Measurements from ENCODE around the gene SPEM3. TPM values are rescaled to one million over a fixed set of nuclear protein-coding genes. Genes with fewer than 3 reads are reported as not detected.

The SPEM3 gene
- polyA plus RNA-seq, 1 donor = not detected

DNA sequence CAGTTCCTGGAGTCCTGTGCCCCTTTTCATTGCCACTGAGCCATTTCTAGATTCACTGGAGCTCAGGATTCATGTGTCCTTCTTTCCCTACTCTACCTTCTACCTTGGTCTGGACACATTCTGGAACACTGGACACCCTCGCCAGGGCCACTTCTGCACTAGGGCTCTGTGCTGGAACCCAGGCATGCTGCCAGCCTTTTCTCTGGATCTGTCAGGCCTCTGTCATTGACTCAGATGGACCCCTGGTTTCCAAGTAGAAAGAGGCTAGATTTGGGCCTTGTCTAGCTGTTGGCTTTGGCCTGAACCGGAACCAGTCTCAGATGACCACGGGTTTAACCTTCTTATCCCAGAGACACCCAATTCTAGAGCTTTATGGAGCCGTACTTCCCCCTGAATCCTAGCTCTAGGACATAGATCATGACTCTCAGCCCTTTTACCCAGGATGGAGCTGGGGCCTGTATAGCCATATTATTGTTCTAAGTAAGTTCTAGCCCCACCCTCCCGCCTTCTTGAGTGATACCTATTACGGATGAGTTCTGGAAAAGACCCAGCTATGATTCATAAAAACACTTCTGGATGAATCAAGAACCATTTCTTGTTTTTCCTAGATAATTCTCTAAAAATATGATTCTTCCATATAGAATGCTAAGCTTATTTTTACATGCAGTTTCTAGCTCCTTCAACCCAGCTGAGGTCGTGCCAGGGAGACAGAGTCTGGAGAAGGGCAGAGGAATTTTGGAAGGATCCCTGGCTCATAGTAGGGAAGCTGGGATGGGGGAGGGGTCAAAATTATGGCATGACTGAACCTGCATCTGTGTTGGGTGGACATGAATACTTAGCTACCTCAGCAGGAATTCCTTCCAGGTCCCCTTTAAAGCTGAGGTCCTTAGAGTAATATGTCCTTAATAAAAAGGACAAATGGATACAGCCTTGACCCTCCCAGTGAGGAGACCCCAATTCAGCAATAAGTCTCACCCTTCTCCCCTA lies 15.1 kb downstream of the SPEM3 start:
- Histone ChIP-seq H3K27me3 (ENCODE audit: control insufficient read depth, insufficient read depth, low read length) (peaks cover 83% of the 10 kb centered on the region), H3K36me3 (ENCODE audit: control insufficient read depth, insufficient read depth, low read length) (no peaks in the 10 kb centered on the region), H3K4me1 (ENCODE audit: control insufficient read depth, insufficient read depth, low read length) (peaks cover 20% of the 10 kb centered on the region), H3K4me3 (ENCODE audit: low read length) (no peak overlapping the region), H3K27ac (ENCODE audit: low read length) (no peak overlapping the region), H3K9me3 (ENCODE audit: control insufficient read depth, low read depth, low read length) (peaks cover 3% of the 10 kb centered on the region)
- DNase-seq = no peak
- 100% methylated on average over 2 of the region's 7 CpGs for WGBS (ENCODE audit: insufficient coverage, low lambda C conversion rate)

DNA sequence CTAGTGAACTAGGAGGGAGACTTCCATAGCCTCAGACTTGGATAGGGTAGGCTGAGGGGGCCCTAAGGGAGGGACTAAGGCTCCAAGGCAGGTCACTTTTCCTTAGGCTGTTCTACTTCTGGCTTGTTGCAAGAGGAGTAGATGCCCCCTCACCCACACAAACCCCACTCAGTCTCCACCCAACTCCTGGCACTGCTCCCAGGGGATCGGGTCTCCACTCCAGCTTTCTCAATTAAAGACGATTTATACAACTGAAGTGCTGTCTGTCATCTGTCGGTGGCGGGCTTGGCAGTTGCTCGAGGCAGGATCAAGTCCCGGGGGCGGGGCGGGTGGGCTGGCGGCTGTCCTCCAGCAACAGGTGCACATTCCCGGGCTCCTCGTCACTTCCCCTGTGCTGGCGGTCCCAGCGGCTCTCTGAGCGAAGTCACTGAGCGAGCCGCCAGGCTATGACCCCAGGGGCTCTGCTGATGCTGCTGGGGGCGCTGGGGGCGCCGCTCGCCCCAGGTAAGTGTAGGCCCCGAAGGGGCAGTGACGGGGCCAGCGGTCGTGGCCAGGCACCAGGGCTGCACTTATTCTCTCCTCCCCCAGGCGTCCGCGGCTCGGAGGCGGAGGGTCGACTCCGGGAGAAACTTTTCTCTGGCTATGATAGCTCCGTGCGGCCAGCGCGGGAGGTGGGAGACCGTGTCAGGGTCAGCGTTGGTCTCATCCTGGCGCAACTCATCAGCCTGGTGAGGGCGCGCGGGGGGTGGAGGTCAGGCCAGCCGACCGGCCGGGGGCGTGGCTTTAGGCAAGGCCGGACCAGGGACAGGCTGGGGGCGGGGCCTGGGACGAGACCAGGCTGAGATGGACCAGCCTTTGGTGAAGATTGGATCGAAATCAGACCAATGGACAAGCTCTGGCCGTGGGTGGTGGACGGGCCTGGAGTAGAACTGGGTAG lies 16.3 kb downstream of the SPEM3 start, which contains the start of gene CHRNB1:
Gene CHRNB1 (plus strand): TSS at position 380 of the 937 bp plus-strand sequence. CDS start 67 bp downstream, at position 447.
- Histone ChIP-seq H3K36me3 (ENCODE audit: control insufficient read depth, insufficient read depth, low read length) (no peaks in the 10 kb centered on the region), H3K4me3 (ENCODE audit: low read length) (peak within 1 kb of the TSS; percentile 44), H3K4me1 (ENCODE audit: control insufficient read depth, insufficient read depth, low read length) (peaks cover 17% of the 10 kb centered on the region), H3K9me3 (ENCODE audit: control insufficient read depth, low read depth, low read length) (peaks cover 3% of the 10 kb centered on the region), H3K27me3 (ENCODE audit: control insufficient read depth, insufficient read depth, low read length) (peaks cover 73% of the 10 kb centered on the region), H3K27ac (ENCODE audit: low read length) (no peak within 1 kb of the TSS)
- DNase-seq = peak; percentile 38 to 60
- WGBS (ENCODE audit: insufficient coverage, low lambda C conversion rate) = no CpG with 5 or more reads among the region's 51 CpGs

DNA sequence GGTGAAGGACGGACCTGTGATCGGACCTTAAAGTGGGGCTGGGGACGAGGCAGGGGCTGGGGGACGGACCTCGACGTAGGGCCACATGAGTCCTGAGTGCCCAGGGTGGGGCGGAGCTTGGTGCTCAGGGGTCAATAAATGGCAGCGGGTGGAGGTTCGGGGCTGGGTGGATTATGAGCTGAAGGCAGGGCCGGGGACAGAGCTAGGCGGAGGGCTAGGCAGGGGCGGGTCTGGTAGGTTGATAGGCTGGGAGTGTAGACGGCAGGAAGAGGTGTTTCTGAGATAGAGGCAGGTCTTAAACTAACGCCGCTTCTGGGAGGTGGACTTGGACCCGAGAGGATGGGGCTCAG lies 16.9 kb downstream of the SPEM3 start:
- Histone ChIP-seq H3K36me3 (ENCODE audit: control insufficient read depth, insufficient read depth, low read length) (no peaks in the 10 kb centered on the region), H3K9me3 (ENCODE audit: control insufficient read depth, low read depth, low read length) (peaks cover 3% of the 10 kb centered on the region), H3K27ac (ENCODE audit: low read length) (no peak overlapping the region), H3K27me3 (ENCODE audit: control insufficient read depth, insufficient read depth, low read length) (peaks cover 66% of the 10 kb centered on the region), H3K4me1 (ENCODE audit: control insufficient read depth, insufficient read depth, low read length) (peaks cover 11% of the 10 kb centered on the region), H3K4me3 (ENCODE audit: low read length) (peak overlapping the region; percentile 44)
- DNase-seq = peak; percentile 72 to 79
- no CpG with 5 or more reads among the region's 16 CpGs for WGBS (ENCODE audit: insufficient coverage, low lambda C conversion rate)

DNA sequence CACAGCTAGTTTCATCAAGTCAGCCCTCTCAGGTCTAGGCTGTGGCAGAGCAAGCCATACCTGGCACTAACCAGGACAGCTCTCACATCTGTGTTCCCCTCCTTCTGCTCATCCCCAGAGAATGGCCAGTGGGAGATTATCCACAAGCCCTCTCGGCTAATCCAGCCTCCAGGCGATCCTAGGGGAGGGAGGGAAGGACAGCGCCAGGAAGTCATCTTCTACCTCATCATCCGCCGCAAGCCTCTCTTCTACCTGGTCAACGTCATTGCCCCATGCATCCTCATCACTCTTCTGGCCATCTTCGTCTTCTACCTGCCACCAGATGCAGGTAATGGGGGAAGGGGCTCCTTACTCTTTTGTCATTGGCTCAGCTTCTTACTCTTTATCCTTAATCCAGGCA lies 19.8 kb downstream of the SPEM3 start:
- Histone ChIP-seq H3K9me3 (ENCODE audit: control insufficient read depth, low read depth, low read length) (peaks cover 3% of the 10 kb centered on the region), H3K27me3 (ENCODE audit: control insufficient read depth, insufficient read depth, low read length) (peaks cover 40% of the 10 kb centered on the region), H3K4me1 (ENCODE audit: control insufficient read depth, insufficient read depth, low read length) (peaks cover 8% of the 10 kb centered on the region), H3K27ac (ENCODE audit: low read length) (no peak overlapping the region), H3K4me3 (ENCODE audit: low read length) (no peak overlapping the region), H3K36me3 (ENCODE audit: control insufficient read depth, insufficient read depth, low read length) (no peaks in the 10 kb centered on the region)
- WGBS (ENCODE audit: insufficient coverage, low lambda C conversion rate) = no CpG with 5 or more reads among the region's 7 CpGs
- no peak for DNase-seq

DNA sequence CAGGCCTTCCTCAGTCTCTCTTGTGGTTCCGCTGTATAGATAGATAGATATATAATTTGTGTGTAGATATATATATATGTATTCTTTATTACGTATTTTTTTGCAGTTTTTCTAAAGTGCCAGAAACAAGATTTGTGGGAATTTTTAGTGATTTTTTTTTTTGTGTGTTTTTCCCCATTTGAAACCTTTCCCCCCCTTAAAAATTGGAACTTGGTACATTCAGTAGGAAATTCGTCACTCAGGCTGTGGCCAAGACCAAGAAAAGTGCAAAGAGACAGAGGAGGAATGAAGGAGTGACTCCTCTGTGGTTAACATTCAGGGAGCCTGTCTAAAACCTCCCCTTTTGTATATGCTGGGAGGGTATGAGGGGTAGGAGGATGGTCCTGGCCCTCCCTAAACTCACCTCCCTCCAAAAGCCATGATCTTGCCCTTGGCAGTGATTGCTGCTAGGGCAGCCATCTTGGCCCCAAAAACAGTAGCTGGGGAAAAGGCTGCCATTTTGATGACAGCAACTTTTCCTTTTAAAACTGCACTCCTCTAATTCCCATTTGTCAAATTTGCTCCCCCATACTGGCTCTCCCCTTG lies 31.4 kb downstream of the SPEM3 start:
- no peak overlapping the region for H3K27ac ChIP-seq (ENCODE audit: low read length)
- peaks cover 7% of the 10 kb centered on the region for H3K4me1 ChIP-seq (ENCODE audit: control insufficient read depth, insufficient read depth, low read length)
- H3K36me3 ChIP-seq (ENCODE audit: control insufficient read depth, insufficient read depth, low read length) = peaks cover 36% of the 10 kb centered on the region
- H3K27me3 ChIP-seq (ENCODE audit: control insufficient read depth, insufficient read depth, low read length) = no peaks in the 10 kb centered on the region
- H3K9me3 ChIP-seq (ENCODE audit: control insufficient read depth, low read depth, low read length) = no peaks in the 10 kb centered on the region
- no peak for DNase-seq
- WGBS (ENCODE audit: insufficient coverage, low lambda C conversion rate) = 57% methylated on average over 1 of the region's 3 CpGs
- H3K4me3 ChIP-seq (ENCODE audit: low read length) = no peak overlapping the region

DNA sequence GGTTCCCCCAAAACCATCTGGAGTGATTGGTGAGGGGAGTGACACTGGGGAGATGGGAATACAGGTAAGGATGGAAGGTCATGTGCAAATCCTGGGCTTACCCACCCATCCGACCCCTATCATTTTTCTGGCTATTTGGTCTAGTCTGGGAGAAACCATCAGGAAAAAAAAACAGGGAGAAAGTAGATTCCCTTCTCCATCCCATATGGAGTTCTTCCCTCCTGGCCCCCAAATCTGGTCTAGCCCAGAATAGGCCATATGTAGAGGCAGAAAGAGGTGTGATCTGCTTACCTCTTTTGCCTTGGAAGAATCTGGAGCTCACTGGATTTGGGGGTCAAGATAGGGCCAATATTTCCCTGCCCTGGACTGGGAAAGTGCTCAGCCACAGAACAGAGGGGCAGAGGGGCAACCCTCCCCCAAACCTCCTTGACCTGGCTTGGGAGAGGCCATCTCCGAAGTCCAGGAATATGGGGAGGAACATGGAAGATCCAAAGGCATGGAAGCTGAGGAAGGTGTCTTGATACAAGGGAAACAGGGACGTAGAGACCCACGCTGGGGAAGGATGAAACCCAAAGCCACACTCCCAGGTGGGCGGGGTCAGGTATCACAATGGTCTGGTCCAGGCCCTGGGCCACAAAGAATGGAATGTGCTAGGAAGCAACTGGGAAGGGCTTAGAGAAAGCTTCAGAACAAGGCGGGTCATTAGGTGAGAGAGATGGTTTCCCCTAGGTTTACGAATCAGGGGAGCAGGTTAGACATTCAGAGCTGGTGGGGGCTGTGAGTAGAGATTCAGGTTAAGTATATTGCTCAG lies 32.4 kb downstream of the SPEM3 start:
- no peak for DNase-seq

DNA sequence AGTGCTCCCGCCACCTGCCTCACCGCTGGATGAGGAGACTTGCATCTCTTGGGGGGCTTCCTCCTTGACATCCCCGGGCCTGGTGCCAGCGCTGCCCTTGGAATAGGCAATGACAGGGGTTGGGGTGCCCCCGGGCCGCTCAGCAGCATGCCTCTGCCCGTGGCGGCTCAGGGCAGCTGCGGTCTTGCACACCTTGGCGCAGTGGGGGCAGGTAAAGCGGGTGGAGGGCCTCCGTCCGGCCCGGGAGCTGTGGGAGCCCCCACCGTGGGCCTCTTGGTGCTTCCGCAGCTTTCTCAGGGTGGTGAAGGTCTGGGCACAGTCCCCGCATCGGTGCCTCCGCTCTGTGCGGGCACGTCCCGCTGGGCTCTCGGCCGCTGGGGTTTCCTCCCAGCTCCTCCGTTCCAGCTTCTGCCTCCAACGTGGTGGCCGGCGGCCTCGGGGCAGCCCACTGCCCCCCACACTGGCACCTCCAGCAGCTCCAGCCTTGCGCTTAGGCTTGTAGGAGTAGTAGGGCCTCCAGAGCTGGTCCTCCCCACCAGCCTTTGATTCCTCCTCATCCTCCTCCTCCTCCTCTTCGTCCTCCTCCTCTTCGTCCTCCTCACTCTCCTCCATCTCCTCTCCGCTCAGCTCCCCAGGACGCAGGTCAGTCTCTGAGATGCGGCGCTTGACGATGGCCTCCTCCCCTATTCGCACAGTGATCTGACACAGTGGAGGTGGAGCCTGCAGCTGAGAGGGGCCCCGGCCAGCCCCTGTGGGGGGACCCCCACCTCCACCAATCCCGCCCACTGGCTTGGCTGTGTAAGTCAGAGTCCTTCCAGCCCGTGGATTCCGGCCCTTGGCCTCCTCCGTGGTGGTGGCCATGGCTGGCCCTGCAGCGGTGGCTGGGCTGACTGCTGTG lies 34.1 kb downstream of the SPEM3 start:
- H3K4me3 ChIP-seq (ENCODE audit: low read length) = no peak overlapping the region
- no peaks in the 10 kb centered on the region for H3K9me3 ChIP-seq (ENCODE audit: control insufficient read depth, low read depth, low read length)
- H3K27me3 ChIP-seq (ENCODE audit: control insufficient read depth, insufficient read depth, low read length) = no peaks in the 10 kb centered on the region
- peaks cover 62% of the 10 kb centered on the region for H3K36me3 ChIP-seq (ENCODE audit: control insufficient read depth, insufficient read depth, low read length)
- H3K4me1 ChIP-seq (ENCODE audit: control insufficient read depth, insufficient read depth, low read length) = no peaks in the 10 kb centered on the region
- no peak overlapping the region for H3K27ac ChIP-seq (ENCODE audit: low read length)
- 100% methylated on average over 1 of the region's 44 CpGs for WGBS (ENCODE audit: insufficient coverage, low lambda C conversion rate)
- no peak for DNase-seq

More for the DNA sequence above, 32.4 kb downstream of the SPEM3 start:
- no peak overlapping the region for H3K27ac ChIP-seq (ENCODE audit: low read length)
- no CpG with 5 or more reads among the region's 7 CpGs for WGBS (ENCODE audit: insufficient coverage, low lambda C conversion rate)
- no peak overlapping the region for H3K4me3 ChIP-seq (ENCODE audit: low read length)
- H3K27me3 ChIP-seq (ENCODE audit: control insufficient read depth, insufficient read depth, low read length) = no peaks in the 10 kb centered on the region
- H3K36me3 ChIP-seq (ENCODE audit: control insufficient read depth, insufficient read depth, low read length) = peaks cover 46% of the 10 kb centered on the region
- peaks cover 6% of the 10 kb centered on the region for H3K4me1 ChIP-seq (ENCODE audit: control insufficient read depth, insufficient read depth, low read length)
- H3K9me3 ChIP-seq (ENCODE audit: control insufficient read depth, low read depth, low read length) = no peaks in the 10 kb centered on the region

DNA sequence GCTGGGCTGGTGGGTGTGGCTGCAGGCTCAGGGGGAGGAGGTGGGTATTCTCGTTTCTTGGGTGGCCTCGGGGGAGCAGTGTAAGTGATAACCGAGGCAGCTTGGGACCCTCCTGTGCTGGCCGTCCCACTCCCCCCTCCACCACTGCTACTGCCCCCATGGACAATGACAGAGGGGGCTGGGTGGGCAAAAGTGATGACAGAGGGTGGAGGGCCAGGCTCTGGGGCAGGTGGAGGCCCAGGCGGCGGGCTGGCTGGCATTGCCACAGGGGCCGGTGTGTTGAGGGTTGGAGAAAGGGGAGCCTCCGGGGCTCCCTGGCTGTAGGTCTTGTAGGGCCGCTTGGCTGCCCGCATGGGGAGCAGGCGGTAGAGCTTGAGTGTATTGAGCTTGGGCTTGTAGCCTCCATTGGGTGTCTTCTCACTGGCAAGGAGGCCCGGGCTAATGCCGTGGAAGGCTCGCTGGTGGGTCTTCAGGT lies 34.8 kb downstream of the SPEM3 start:
- DNase-seq = no peak
- Histone ChIP-seq H3K36me3 (ENCODE audit: control insufficient read depth, insufficient read depth, low read length) (peaks cover 66% of the 10 kb centered on the region), H3K27me3 (ENCODE audit: control insufficient read depth, insufficient read depth, low read length) (no peaks in the 10 kb centered on the region), H3K9me3 (ENCODE audit: control insufficient read depth, low read depth, low read length) (no peaks in the 10 kb centered on the region), H3K4me1 (ENCODE audit: control insufficient read depth, insufficient read depth, low read length) (no peaks in the 10 kb centered on the region), H3K27ac (ENCODE audit: low read length) (no peak overlapping the region), H3K4me3 (ENCODE audit: low read length) (no peak overlapping the region)
- WGBS (ENCODE audit: insufficient coverage, low lambda C conversion rate) = no CpG with 5 or more reads among the region's 14 CpGs

DNA sequence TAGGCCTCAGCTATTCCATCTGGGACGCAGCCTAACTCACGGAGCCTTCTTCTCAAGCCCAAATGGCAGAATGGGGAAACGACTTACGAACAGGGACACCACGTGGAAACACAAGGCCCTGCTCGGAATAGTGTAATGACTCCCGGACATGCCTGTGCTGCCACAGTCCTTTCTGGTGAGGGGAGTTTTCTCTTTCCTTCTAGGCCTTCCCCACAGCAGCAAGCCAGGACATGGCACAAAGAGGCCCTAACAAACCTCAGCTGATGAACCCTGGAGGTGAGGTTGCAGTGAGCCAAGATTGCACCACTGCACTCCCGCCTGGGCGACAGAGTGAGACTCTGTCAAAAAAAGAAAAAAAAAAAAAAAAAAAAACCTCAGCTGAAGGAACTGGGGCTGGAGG lies 35.4 kb downstream of the SPEM3 start:
- Histone ChIP-seq H3K27me3 (ENCODE audit: control insufficient read depth, insufficient read depth, low read length) (no peaks in the 10 kb centered on the region), H3K4me3 (ENCODE audit: low read length) (no peak overlapping the region), H3K36me3 (ENCODE audit: control insufficient read depth, insufficient read depth, low read length) (peaks cover 70% of the 10 kb centered on the region), H3K4me1 (ENCODE audit: control insufficient read depth, insufficient read depth, low read length) (no peaks in the 10 kb centered on the region), H3K27ac (ENCODE audit: low read length) (no peak overlapping the region), H3K9me3 (ENCODE audit: control insufficient read depth, low read depth, low read length) (no peaks in the 10 kb centered on the region)
- WGBS (ENCODE audit: insufficient coverage, low lambda C conversion rate) = 100% methylated on average over 2 of the region's 9 CpGs
- DNase-seq = no peak

All from large intestine (tissue), 3 donors.